Stimulated activated CD8-positive, alpha-beta memory T cell treated with anti-CD3 and anti-CD28 coated beads, Interleukin-4, amount 100 ng/mL, for 24 hours (primary cell): ENCODE measurements around the gene LRCH4.

Experiments used
- DNase-seq: peaks from one replicate; pipeline ENCODE4 v3.0.0-alpha.2; 2020; ENCODE audit warnings: low read depth

The LRCH4 gene

GRCh38 chr7:100585511-100586265, at the start of gene LRCH4:
LRCH4 (minus strand) TSS chr7:100586129; CDS start chr7:100586100, 29 bp downstream.
- peak; percentile 41 for DNase-seq

GRCh38 chr7:100632951-100633717, 47.2 kb upstream of the LRCH4 start:
- peak; percentile 57 for DNase-seq

GRCh38 chr7:100630066-100630465, 44.1 kb upstream of the LRCH4 start:
- no peak for DNase-seq

- no peak for DNase-seq
These were observed 43.3 kb upstream of the LRCH4 start for GRCh38 chr7:100629117-100629716.

- no peak for DNase-seq
These were observed 41.3 kb upstream of the LRCH4 start for GRCh38 chr7:100627238-100627549.

GRCh38 chr7:100626530-100627237, 40.8 kb upstream of the LRCH4 start:
- DNase-seq: peak; percentile 79

- no peak for DNase-seq
These were observed 40.1 kb upstream of the LRCH4 start for GRCh38 chr7:100626055-100626454.

- DNase-seq: no peak
These were observed 38.3 kb upstream of the LRCH4 start for GRCh38 chr7:100623951-100624824.

- no peak for DNase-seq
These were observed 35.6 kb upstream of the LRCH4 start for GRCh38 chr7:100621554-100621953.

- no peak for DNase-seq
These were observed 34.9 kb upstream of the LRCH4 start for GRCh38 chr7:100620804-100621203.

GRCh38 chr7:100620239-100620638, 34.3 kb upstream of the LRCH4 start:
- DNase-seq: no peak

GRCh38 chr7:100614308-100614861, 28.5 kb upstream of the LRCH4 start:
- DNase-seq: no peak

GRCh38 chr7:100613412-100614175, 27.7 kb upstream of the LRCH4 start:
- DNase-seq: no peak

- DNase-seq: no peak
These were observed 26.9 kb upstream of the LRCH4 start for GRCh38 chr7:100612730-100613390.

- DNase-seq: peak; percentile 96
These were observed 26.2 kb upstream of the LRCH4 start, which contains the start of gene MOSPD3 for GRCh38 chr7:100611983-100612729. MOSPD3 (plus strand) TSS chr7:100612540; CDS start chr7:100612792, 252 bp downstream.

GRCh38 chr7:100609958-100610357, 24.0 kb upstream of the LRCH4 start:
- DNase-seq: no peak

- DNase-seq: no peak
These were observed 21.2 kb upstream of the LRCH4 start for GRCh38 chr7:100607111-100607510.

GRCh38 chr7:100606313-100606712, 20.4 kb upstream of the LRCH4 start:
- no peak for DNase-seq
